Smooth muscle cell (in vitro differentiated cells): ENCODE data around the gene MSL1. TPM values are rescaled to one million over a fixed set of nuclear protein-coding genes. Genes with fewer than 3 reads are reported as not detected.

Experiments
- DNase-seq: peaks from one replicate; lab custom pipeline; 2025; ENCODE audit not compliant: unreplicated experiment; lab: John Stamatoyannopoulos, UW
- H2AFZ ChIP-seq: fragments of 200-600 bp; sonication (generic); 2 replicates; pipeline ENCODE4 v1.6.0; 2016; ENCODE audit warnings: antibody characterized with exemption, low read depth, mild to moderate bottlenecking
- H3F3A ChIP-seq: fragments of 200-600 bp; sonication (generic); 2 replicates; pipeline ENCODE4 v1.6.0; 2017; ENCODE audit warnings: antibody characterized with exemption, low read depth
- H3K27ac ChIP-seq: fragments of 200-600 bp; sonication (generic); 2 replicates; pipeline ENCODE4 v1.5.1; 2016; ENCODE audit warnings: low read depth, mild to moderate bottlenecking
- H3K27me3 ChIP-seq: fragments of 200-600 bp; sonication (generic); 2 replicates; pipeline ENCODE4 v1.6.1; 2016; ENCODE audit warnings: low read depth, mild to moderate bottlenecking
- H3K36me3 ChIP-seq: fragments of 200-600 bp; sonication (generic); 2 replicates; pipeline ENCODE4 v1.5.1; 2016; ENCODE audit warnings: low read depth
- H3K4me1 ChIP-seq: fragments of 200-600 bp; sonication (generic); 2 replicates; pipeline ENCODE4 v1.5.1; 2016; ENCODE audit warnings: low read depth
- H3K4me2 ChIP-seq: fragments of 200-600 bp; sonication (generic); 2 replicates; pipeline ENCODE4 v1.6.0; 2016; ENCODE audit warnings: mild to moderate bottlenecking
- H3K4me3 ChIP-seq: fragments of 200-600 bp; sonication (generic); 2 replicates; pipeline ENCODE4 v1.5.1; 2016; ENCODE audit warnings: mild to moderate bottlenecking
- H3K79me2 ChIP-seq: fragments of 200-600 bp; sonication (generic); 2 replicates; pipeline ENCODE4 v1.6.0; 2016; ENCODE audit warnings: low read depth, mild to moderate bottlenecking
- H3K9ac ChIP-seq: fragments of 200-600 bp; sonication (generic); 2 replicates; pipeline ENCODE4 v1.6.0; 2016; ENCODE audit warnings: low read depth
- H3K9me3 ChIP-seq: fragments of 200-600 bp; sonication (generic); replicated peaks from 2 replicates; pipeline ENCODE4 v1.5.1; 2016; ENCODE audit warnings: low read depth
- H4K20me1 ChIP-seq: fragments of 200-600 bp; sonication (generic); 2 replicates; pipeline ENCODE4 v1.6.0; 2016; ENCODE audit warnings: low read depth
- WGBS: methylation state at CpG from one replicate; pipeline ENCODE4 v1.1.7; 2016; ENCODE audit warnings: low lambda C conversion rate; 5-methylcytosine and 5-hydroxymethylcytosine counted together
- microRNA-seq: library from miRNA; unstranded; fragments of <30 nt; microRNA quantifications from one replicate; pipeline ENCODE4, GENCODE V29; 2016; ENCODE audit warnings: borderline number of aligned reads
- polyA plus RNA-seq: library from polyadenylated mRNA; unstranded; fragments of >200 nt; fragmentation: Nextera tagmentation; extraction: Ambion mirVana; gene quantifications from 2 replicates; pipeline ENCODE4 v1.2.1, GENCODE V29; 2016
- total RNA-seq: library from RNA; depleted of rRNA; stranded (reverse); fragments of >200 nt; gene quantifications from 2 replicates; pipeline ENCODE4 v1.2.3, GENCODE V29; 2014
- TF ChIP-seq, protein P1 (sequence below): fragments of 200-600 bp; sonication (generic); IDR thresholded peaks from 2 replicates; pipeline ENCODE4 v1.5.1; 2017; ENCODE audit warnings: borderline replicate concordance, mild to moderate bottlenecking, antibody characterized with exemption; ENCODE audit not compliant: insufficient read depth, poor library complexity, severe bottlenecking

Gene MSL1
- total and polyA plus RNA-seq, 2 experiments from 2014 or later, result 24.6 to 74.9 TPM

DNA sequence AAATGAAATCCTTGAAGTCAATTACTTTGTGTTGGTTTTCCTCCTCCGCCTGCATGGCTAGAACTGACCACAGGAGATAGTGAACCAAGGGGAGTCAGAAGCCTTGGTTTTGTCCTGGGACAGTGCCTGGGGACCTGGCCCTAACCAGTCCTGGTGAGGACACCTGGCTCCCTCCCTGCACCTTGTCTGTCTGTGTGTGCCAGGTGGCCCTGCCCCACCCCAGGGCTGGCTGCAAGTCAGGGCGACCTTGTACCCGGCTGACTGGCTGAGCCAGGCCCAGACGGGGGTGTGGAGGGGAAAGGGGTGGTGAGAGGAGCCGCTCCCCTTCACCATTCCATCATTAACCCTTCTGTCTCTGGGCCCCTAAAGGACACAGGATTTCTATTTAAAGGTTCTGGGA lies 58.9 kb downstream of the MSL1 start:
- Histone ChIP-seq H3F3A (peaks cover 11% of the 10 kb centered on the region), H3K27ac (peak overlapping the region; percentile 22), H3K36me3 (no peaks in the 10 kb centered on the region), H2AFZ (no peak overlapping the region), H3K9me3 (no peaks in the 10 kb centered on the region), H3K4me2 (no peak overlapping the region), H3K4me1 (peaks cover 6% of the 10 kb centered on the region), H3K79me2 (no peaks in the 10 kb centered on the region), H3K27me3 (no peaks in the 10 kb centered on the region), H3K4me3 (no peak overlapping the region), H3K9ac (no peak overlapping the region), H4K20me1 (peaks cover 15% of the 10 kb centered on the region)
- WGBS, result 83% methylated on average over 5 of the region's 5 CpGs
- TF ChIP-seq, protein P1, sequence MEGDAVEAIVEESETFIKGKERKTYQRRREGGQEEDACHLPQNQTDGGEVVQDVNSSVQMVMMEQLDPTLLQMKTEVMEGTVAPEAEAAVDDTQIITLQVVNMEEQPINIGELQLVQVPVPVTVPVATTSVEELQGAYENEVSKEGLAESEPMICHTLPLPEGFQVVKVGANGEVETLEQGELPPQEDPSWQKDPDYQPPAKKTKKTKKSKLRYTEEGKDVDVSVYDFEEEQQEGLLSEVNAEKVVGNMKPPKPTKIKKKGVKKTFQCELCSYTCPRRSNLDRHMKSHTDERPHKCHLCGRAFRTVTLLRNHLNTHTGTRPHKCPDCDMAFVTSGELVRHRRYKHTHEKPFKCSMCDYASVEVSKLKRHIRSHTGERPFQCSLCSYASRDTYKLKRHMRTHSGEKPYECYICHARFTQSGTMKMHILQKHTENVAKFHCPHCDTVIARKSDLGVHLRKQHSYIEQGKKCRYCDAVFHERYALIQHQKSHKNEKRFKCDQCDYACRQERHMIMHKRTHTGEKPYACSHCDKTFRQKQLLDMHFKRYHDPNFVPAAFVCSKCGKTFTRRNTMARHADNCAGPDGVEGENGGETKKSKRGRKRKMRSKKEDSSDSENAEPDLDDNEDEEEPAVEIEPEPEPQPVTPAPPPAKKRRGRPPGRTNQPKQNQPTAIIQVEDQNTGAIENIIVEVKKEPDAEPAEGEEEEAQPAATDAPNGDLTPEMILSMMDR, result no peak
- no peak for DNase-seq

DNA sequence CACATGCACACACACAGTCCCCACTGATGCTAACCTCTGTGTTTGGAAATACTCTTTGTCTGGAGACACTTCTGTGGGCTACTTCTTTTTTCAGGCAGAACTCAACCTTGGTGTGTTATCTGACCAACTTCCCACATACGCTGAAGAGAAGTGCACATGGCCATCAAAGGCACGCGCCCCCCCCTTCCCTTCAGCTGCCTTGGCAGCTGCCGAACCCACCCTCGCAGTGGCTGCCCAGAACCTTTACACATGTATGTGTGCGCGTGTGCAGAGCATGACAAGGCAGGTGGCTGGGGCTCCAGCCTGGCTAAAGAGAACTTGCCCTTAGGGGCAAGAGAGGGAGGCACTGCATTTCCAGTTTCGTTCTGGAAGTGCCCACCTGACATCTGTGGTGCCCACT lies 59.4 kb downstream of the MSL1 start:
- Histone ChIP-seq H3K27me3 (no peaks in the 10 kb centered on the region), H3K27ac (no peak overlapping the region), H3K36me3 (no peaks in the 10 kb centered on the region), H3K4me1 (peaks cover 6% of the 10 kb centered on the region), H4K20me1 (peaks cover 15% of the 10 kb centered on the region), H3K79me2 (no peaks in the 10 kb centered on the region), H3K9ac (no peak overlapping the region), H3K9me3 (no peaks in the 10 kb centered on the region), H2AFZ (no peak overlapping the region), H3K4me2 (no peak overlapping the region), H3K4me3 (no peak overlapping the region), H3F3A (peaks cover 6% of the 10 kb centered on the region)
- no peak for DNase-seq
- 89% methylated on average over 8 of the region's 8 CpGs for WGBS
- TF ChIP-seq, protein P1, result no peak

DNA sequence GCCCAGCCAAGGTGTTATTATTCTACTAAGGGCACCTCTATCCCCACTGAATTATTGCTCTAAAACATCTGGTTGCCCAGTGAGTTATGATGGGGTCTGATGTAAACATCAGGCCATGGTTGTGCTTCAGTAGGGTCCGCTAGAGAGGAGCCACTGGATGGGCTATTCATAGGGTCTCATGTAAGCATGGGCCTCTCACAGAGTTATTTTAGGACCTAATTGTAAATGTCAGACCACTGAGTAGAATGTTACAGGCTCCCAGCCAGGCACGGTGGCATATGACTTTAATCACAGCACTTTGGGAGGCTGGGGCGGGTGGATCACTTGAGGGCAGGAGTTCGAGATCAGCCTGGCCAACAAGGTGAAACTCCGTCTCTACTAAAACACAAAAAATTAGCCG lies 60.8 kb downstream of the MSL1 start:
- Histone ChIP-seq H3K4me1 (peaks cover 3% of the 10 kb centered on the region), H3K36me3 (no peaks in the 10 kb centered on the region), H3K9ac (no peak overlapping the region), H3F3A (peaks cover 5% of the 10 kb centered on the region), H3K4me3 (no peak overlapping the region), H3K27me3 (no peaks in the 10 kb centered on the region), H3K79me2 (no peaks in the 10 kb centered on the region), H3K4me2 (no peak overlapping the region), H4K20me1 (peaks cover 8% of the 10 kb centered on the region), H3K9me3 (no peaks in the 10 kb centered on the region), H3K27ac (no peak overlapping the region), H2AFZ (no peak overlapping the region)
- DNase-seq, result no peak
- TF ChIP-seq, protein P1, result no peak
- WGBS, result 95% methylated on average over 6 of the region's 6 CpGs

Small RNA genes lying within 50 kb of the gene (microRNA-seq; reads per million reads assigned to microRNA genes)
- gene MIR6866, result 5.8 reads per million, percentile 2 among the genes with 10 or more reads in this experiment

Other genes with a start within 250 kb of the MSL1 start
- 16.4 TPM in 2 replicates for gene GSDMB, start 203.3 kb upstream of the MSL1 start, total RNA-seq
- gene GSDMB, start 203.3 kb upstream of the MSL1 start, polyA plus RNA-seq, result 6.6 and 12.6 TPM in 2 replicates
- 29.8 and 43.5 TPM in 2 replicates for gene ORMDL3, start 194.4 kb upstream of the MSL1 start, total RNA-seq
- gene ORMDL3, start 194.4 kb upstream of the MSL1 start, polyA plus RNA-seq, result 24.7 and 34.9 TPM in 2 replicates
- gene LRRC3C, start 194.2 kb upstream of the MSL1 start, total RNA-seq, result not detected in 2 replicates
- not detected in 2 replicates for gene LRRC3C, start 194.2 kb upstream of the MSL1 start, polyA plus RNA-seq
- 0.31 and 1.3 TPM in 2 replicates for gene GSDMA, start 159.0 kb upstream of the MSL1 start, total RNA-seq
- gene GSDMA, start 159.0 kb upstream of the MSL1 start, polyA plus RNA-seq, result 0.28 and 0.50 TPM in 2 replicates
- 58.0 and 83.8 TPM in 2 replicates for gene PSMD3, start 141.2 kb upstream of the MSL1 start, total RNA-seq
- gene PSMD3, start 141.2 kb upstream of the MSL1 start, polyA plus RNA-seq, result 110 and 115 TPM in 2 replicates
- gene CSF3, start 106.5 kb upstream of the MSL1 start, total RNA-seq, result not detected in 2 replicates
- gene CSF3, start 106.5 kb upstream of the MSL1 start, polyA plus RNA-seq, result 0.80 TPM in 1 of 2 replicates, not detected in the other
- gene MED24, start 67.6 kb upstream of the MSL1 start, total RNA-seq, result 68.2 and 76.9 TPM in 2 replicates
- 74.9 and 77.2 TPM in 2 replicates for gene MED24, start 67.6 kb upstream of the MSL1 start, polyA plus RNA-seq
- gene THRA, start 59.0 kb upstream of the MSL1 start, total RNA-seq, result 15.6 and 25.4 TPM in 2 replicates
- gene THRA, start 59.0 kb upstream of the MSL1 start, polyA plus RNA-seq, result 17.6 and 21.2 TPM in 2 replicates
- 6.0 and 12.5 TPM in 2 replicates for gene NR1D1, start 21.4 kb upstream of the MSL1 start, total RNA-seq
- 18.4 and 19.5 TPM in 2 replicates for gene NR1D1, start 21.4 kb upstream of the MSL1 start, polyA plus RNA-seq
- gene CASC3, start 18.6 kb downstream of the MSL1 start, total RNA-seq, result 25.6 and 33.3 TPM in 2 replicates
- 54.2 and 59.5 TPM in 2 replicates for gene CASC3, start 18.6 kb downstream of the MSL1 start, polyA plus RNA-seq
- gene RAPGEFL1, start 55.5 kb downstream of the MSL1 start, total RNA-seq, result 2.6 and 4.0 TPM in 2 replicates
- gene RAPGEFL1, start 55.5 kb downstream of the MSL1 start, polyA plus RNA-seq, result 3.1 and 6.9 TPM in 2 replicates
- 6.5 and 6.7 TPM in 2 replicates for gene WIPF2, start 97.3 kb downstream of the MSL1 start, total RNA-seq
- 13.9 and 19.6 TPM in 2 replicates for gene WIPF2, start 97.3 kb downstream of the MSL1 start, polyA plus RNA-seq
- 10.4 and 15.1 TPM in 2 replicates for gene CDC6, start 165.9 kb downstream of the MSL1 start, total RNA-seq
- 5.2 and 5.5 TPM in 2 replicates for gene CDC6, start 165.9 kb downstream of the MSL1 start, polyA plus RNA-seq
- gene RARA, start 187.2 kb downstream of the MSL1 start, total RNA-seq, result 13.6 and 22.5 TPM in 2 replicates
- 21.6 and 22.1 TPM in 2 replicates for gene RARA, start 187.2 kb downstream of the MSL1 start, polyA plus RNA-seq
- not detected in 2 replicates for gene GJD3, start 242.8 kb downstream of the MSL1 start, total RNA-seq
- 0.27 and 0.30 TPM in 2 replicates for gene GJD3, start 242.8 kb downstream of the MSL1 start, polyA plus RNA-seq